DND-41 (cell line): Measurements from ENCODE around the gene PBX3.

Experiments
- ATAC-seq: fragments of 200-7000 bp; cut with Tn5 transposase; 3 replicates; pipeline ENCODE4 v1.9.1; 2021; ENCODE audit warnings: low read depth; ENCODE audit not compliant: insufficient read depth
- DNase-seq: peaks from one replicate; pipeline ENCODE4 v3.0.0-alpha.2; 2020
- H2AFZ ChIP-seq: 2 replicates; pipeline ENCODE4 v1.6.0; 2012; ENCODE audit warnings: low read depth, low read length
- H3K27ac ChIP-seq: 2 replicates; pipeline ENCODE4 v1.5.1; 2012; ENCODE audit warnings: low read length, inconsistent platforms
- H3K27me3 ChIP-seq: fragments of 200-600 bp; sonication (generic); 2 replicates; pipeline ENCODE4 v1.6.0; 2012; ENCODE audit warnings: low read length, mild to moderate bottlenecking, inconsistent platforms; ENCODE audit not compliant: insufficient read depth, poor library complexity
- H3K36me3 ChIP-seq: 2 replicates; pipeline ENCODE4 v1.5.1; 2012; ENCODE audit warnings: low read length, inconsistent platforms; ENCODE audit not compliant: insufficient read depth
- H3K4me1 ChIP-seq: 2 replicates; pipeline ENCODE4 v1.5.1; 2012; ENCODE audit warnings: mild to moderate bottlenecking, low read length; ENCODE audit not compliant: insufficient read depth
- H3K4me2 ChIP-seq: 2 replicates; pipeline ENCODE4 v1.6.0; 2012; ENCODE audit warnings: mild to moderate bottlenecking, moderate library complexity, low read length, inconsistent platforms; ENCODE audit not compliant: insufficient read depth
- H3K4me3 ChIP-seq, 2 experiments: fragments of 200-600 bp in 1 of 2; shearing (Covaris generic) in 1 of 2; 2 replicates each; pipeline ENCODE4 v1.5.1; 2012 to 2016; ENCODE audit warnings: inconsistent platforms in 2 of 2, low read length in 2 of 2, mild to moderate bottlenecking in 2 of 2, low read depth in 1 of 2, moderate library complexity in 1 of 2
- H3K79me2 ChIP-seq: 2 replicates; pipeline ENCODE4 v1.6.0; 2012; ENCODE audit warnings: low read length, inconsistent platforms; ENCODE audit not compliant: insufficient read depth
- H3K9ac ChIP-seq: 2 replicates; pipeline ENCODE4 v1.6.0; 2012; ENCODE audit warnings: low read depth, mild to moderate bottlenecking, inconsistent platforms, low read length, moderate library complexity
- H3K9me3 ChIP-seq: 2 replicates; pipeline ENCODE4 v1.5.1; 2012; ENCODE audit warnings: low read length, moderate library complexity, mild to moderate bottlenecking, inconsistent platforms; ENCODE audit not compliant: insufficient read depth, severe bottlenecking
- H4K20me1 ChIP-seq: 2 replicates; pipeline ENCODE4 v1.6.0; 2012; ENCODE audit warnings: low read length; ENCODE audit not compliant: insufficient read depth
- EZH2 ChIP-seq: IDR thresholded peaks from 3 replicates; pipeline ENCODE4 v1.6.1; 2012; ENCODE audit warnings: borderline replicate concordance, low read depth, mild to moderate bottlenecking, moderate library complexity, low read length, inconsistent platforms; ENCODE audit not compliant: severe bottlenecking
- TF ChIP-seq, protein P1 (sequence below): IDR thresholded peaks from 2 replicates; pipeline ENCODE4 v1.5.1; 2012; ENCODE audit warnings: borderline replicate concordance, low read length, moderate library complexity, mild to moderate bottlenecking; ENCODE audit not compliant: poor library complexity, severe bottlenecking; ENCODE audit errors: extremely low read depth

The PBX3 gene

DNA sequence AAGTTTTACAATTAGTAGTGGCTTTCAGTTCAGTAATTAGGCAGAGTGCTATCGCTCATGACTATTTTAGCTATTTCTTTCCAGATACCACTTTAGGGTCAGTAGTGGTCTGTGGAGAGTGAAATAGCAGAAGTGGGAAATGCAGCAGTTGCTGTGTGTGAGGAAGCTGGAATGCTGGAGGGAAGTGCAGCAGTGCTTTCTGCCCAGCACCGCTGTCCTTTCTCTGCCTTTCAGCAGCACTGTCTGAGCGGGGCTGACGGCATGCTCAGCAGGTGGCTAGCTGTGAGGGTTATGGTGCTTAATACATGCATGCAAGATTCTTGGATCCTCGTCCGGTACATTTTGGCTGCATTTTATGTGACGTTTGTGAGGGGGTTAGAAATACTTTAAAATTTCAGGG is 213.9 kb downstream of the PBX3 start:
- DNase-seq: no peak
- Histone ChIP-seq H3K4me2 (no peak overlapping the region), H4K20me1 (no peaks in the 10 kb centered on the region), H3K4me1 (no peaks in the 10 kb centered on the region), H3K4me3 (no peak overlapping the region), H2AFZ (no peak overlapping the region), H3K27me3 (no peaks in the 10 kb centered on the region), H3K79me2 (no peaks in the 10 kb centered on the region), H3K36me3 (peaks cover 38% of the 10 kb centered on the region), H3K9ac (no peak overlapping the region), H3K27ac (no peak overlapping the region), H3K9me3 (no peaks in the 10 kb centered on the region)
- TF ChIP-seq, protein P1, sequence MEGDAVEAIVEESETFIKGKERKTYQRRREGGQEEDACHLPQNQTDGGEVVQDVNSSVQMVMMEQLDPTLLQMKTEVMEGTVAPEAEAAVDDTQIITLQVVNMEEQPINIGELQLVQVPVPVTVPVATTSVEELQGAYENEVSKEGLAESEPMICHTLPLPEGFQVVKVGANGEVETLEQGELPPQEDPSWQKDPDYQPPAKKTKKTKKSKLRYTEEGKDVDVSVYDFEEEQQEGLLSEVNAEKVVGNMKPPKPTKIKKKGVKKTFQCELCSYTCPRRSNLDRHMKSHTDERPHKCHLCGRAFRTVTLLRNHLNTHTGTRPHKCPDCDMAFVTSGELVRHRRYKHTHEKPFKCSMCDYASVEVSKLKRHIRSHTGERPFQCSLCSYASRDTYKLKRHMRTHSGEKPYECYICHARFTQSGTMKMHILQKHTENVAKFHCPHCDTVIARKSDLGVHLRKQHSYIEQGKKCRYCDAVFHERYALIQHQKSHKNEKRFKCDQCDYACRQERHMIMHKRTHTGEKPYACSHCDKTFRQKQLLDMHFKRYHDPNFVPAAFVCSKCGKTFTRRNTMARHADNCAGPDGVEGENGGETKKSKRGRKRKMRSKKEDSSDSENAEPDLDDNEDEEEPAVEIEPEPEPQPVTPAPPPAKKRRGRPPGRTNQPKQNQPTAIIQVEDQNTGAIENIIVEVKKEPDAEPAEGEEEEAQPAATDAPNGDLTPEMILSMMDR: no peak
- ATAC-seq: no peak

DNA sequence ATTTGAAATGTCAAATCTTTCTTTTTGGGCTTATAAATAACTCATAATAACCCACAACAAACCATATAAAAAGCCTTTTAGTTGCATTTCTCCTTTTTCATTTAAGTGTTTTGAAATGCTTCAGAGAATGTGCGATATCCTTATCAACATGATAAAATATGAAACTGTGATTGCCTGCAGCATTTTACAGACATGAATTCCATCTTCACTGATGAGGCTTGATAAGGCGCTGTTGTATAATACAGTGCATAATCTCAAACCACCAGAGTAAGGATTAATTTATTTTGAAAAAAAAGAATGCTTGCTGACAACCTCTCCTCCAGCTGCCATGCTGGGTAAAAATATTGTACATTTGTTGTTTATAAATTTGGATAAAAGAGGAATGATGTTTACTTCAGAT is 216.8 kb downstream of the PBX3 start:
- peaks cover 45% of the 10 kb centered on the region for H3K36me3 ChIP-seq
- H3K79me2 ChIP-seq: no peaks in the 10 kb centered on the region
- no peaks in the 10 kb centered on the region for H3K4me1 ChIP-seq
- H3K27ac ChIP-seq: no peak overlapping the region
- no peak overlapping the region for H3K4me3 ChIP-seq
- TF ChIP-seq, protein P1: no peak
- no peak for TF ChIP-seq EZH2
- no peak overlapping the region for H3K9ac ChIP-seq
- no peaks in the 10 kb centered on the region for H3K9me3 ChIP-seq
- H4K20me1 ChIP-seq: no peaks in the 10 kb centered on the region
- H2AFZ ChIP-seq: no peak overlapping the region
- ATAC-seq (no peak), DNase-seq (no peak)
- H3K27me3 ChIP-seq: no peaks in the 10 kb centered on the region
- H3K4me2 ChIP-seq: no peak overlapping the region

DNA sequence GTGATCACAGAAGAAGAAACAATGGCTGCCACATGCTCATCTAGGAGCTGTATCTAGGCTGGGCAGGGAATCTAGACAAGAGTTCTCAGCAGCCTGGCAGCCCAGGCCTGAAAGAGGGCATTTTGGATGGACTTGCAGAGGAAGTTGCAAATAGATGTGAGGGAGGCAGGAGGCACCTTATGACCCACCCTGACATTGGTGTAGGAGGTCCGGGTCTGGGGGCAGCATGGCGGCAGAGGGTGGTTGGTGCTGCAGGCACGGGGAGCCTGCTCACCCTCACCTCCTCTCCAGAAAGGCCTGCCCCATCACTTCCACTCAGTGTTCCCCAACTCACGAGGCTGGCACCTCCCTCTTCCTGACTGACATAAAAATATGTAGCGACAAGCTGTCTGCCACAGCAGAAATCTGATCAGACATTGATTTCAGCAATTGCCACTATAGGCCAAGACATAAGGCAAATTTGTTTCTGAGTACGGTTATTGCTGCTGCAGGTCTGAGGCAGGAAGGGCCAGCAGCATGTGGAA is 217.6 kb downstream of the PBX3 start:
- H2AFZ ChIP-seq: no peak overlapping the region
- TF ChIP-seq, protein P1: no peak
- TF ChIP-seq EZH2: no peak
- no peaks in the 10 kb centered on the region for H3K27me3 ChIP-seq
- H3K4me1 ChIP-seq: no peaks in the 10 kb centered on the region
- H4K20me1 ChIP-seq: no peaks in the 10 kb centered on the region
- H3K4me3 ChIP-seq: no peak overlapping the region
- H3K9ac ChIP-seq: no peak overlapping the region
- H3K9me3 ChIP-seq: no peaks in the 10 kb centered on the region
- H3K27ac ChIP-seq: no peak overlapping the region
- DNase-seq (no peak), ATAC-seq (no peak)
- peaks cover 45% of the 10 kb centered on the region for H3K36me3 ChIP-seq
- no peaks in the 10 kb centered on the region for H3K79me2 ChIP-seq
- no peak overlapping the region for H3K4me2 ChIP-seq

- Histone ChIP-seq H3K79me2 (no peaks in the 10 kb centered on the region), H3K4me1 (no peaks in the 10 kb centered on the region), H3K27ac (no peak overlapping the region), H3K27me3 (no peaks in the 10 kb centered on the region), H4K20me1 (no peaks in the 10 kb centered on the region), H3K36me3 (peaks cover 41% of the 10 kb centered on the region), H3K9me3 (no peaks in the 10 kb centered on the region), H3K4me2 (no peak overlapping the region), H3K9ac (no peak overlapping the region), H2AFZ (no peak overlapping the region), H3K4me3 (no peak overlapping the region)
- ATAC-seq (no peak), DNase-seq (no peak)
- no peak for TF ChIP-seq EZH2
- TF ChIP-seq, protein P1: no peak
Observed at GRCh38 chr9:125965477-125965876, 218.3 kb downstream of the PBX3 start.
